Liver (tissue), 3 donors: Measurements from ENCODE around the gene TGM2.

Source experiments
- EGR1 ChIP-seq, 2 donors: IDR thresholded peaks; 2 replicates each; pipeline ENCODE4 v1.6.1; 2016 to 2018; ENCODE audit warnings: antibody characterized with exemption in 2 of 2, low read depth in 2 of 2
- FOXA1 ChIP-seq: IDR thresholded peaks from 2 replicates; pipeline ENCODE4 v1.6.1; 2016; ENCODE audit warnings: antibody characterized with exemption
- GABPA ChIP-seq, 2 donors: IDR thresholded peaks in 1 of 2; conservative IDR thresholded peaks in 1 of 2; 2 replicates each; pipeline ENCODE4 v1.6.1; 2016; ENCODE audit warnings: antibody characterized with exemption in 2 of 2, mild to moderate bottlenecking in 1 of 2, moderate library complexity in 1 of 2
- RAD21 ChIP-seq, 2 donors: IDR thresholded peaks; 2 replicates each; pipeline ENCODE4 v1.6.1; 2016; ENCODE audit warnings: antibody characterized with exemption in 2 of 2, mild to moderate bottlenecking in 2 of 2
- REST ChIP-seq: IDR thresholded peaks from 2 replicates; pipeline ENCODE4 v1.6.1; 2016; ENCODE audit warnings: antibody characterized with exemption, mild to moderate bottlenecking
- SP1 ChIP-seq: IDR thresholded peaks from 2 replicates; pipeline ENCODE4 v1.6.1; 2018; ENCODE audit warnings: antibody characterized with exemption, mild to moderate bottlenecking
- TAF1 ChIP-seq: conservative IDR thresholded peaks from 2 replicates; pipeline ENCODE4 v1.6.1; 2016; ENCODE audit warnings: antibody characterized with exemption, mild to moderate bottlenecking
- YY1 ChIP-seq: IDR thresholded peaks from 2 replicates; pipeline ENCODE4 v1.6.1; 2016; ENCODE audit warnings: antibody characterized with exemption, mild to moderate bottlenecking
- ZBTB33 ChIP-seq: IDR thresholded peaks from 2 replicates; pipeline ENCODE4 v1.6.1; 2016; ENCODE audit warnings: antibody characterized with exemption
- TF ChIP-seq, protein P1 (sequence below): fragments of 150-350 bp; IDR thresholded peaks from 2 replicates; pipeline ENCODE4 v1.5.1; 2017; ENCODE audit warnings: improper control_type of control experiment, low read depth, low read length; ENCODE audit not compliant: missing input control
- TF ChIP-seq, protein P2 (sequence below): IDR thresholded peaks from 2 replicates; pipeline ENCODE4 v1.6.1; 2016; ENCODE audit warnings: antibody characterized with exemption
- TF ChIP-seq, protein P3 (sequence below): IDR thresholded peaks from 2 replicates; pipeline ENCODE4 v1.6.1; 2016; ENCODE audit warnings: antibody characterized with exemption
- donor health status: healthy.
- donor health status: healthy.

DNA sequence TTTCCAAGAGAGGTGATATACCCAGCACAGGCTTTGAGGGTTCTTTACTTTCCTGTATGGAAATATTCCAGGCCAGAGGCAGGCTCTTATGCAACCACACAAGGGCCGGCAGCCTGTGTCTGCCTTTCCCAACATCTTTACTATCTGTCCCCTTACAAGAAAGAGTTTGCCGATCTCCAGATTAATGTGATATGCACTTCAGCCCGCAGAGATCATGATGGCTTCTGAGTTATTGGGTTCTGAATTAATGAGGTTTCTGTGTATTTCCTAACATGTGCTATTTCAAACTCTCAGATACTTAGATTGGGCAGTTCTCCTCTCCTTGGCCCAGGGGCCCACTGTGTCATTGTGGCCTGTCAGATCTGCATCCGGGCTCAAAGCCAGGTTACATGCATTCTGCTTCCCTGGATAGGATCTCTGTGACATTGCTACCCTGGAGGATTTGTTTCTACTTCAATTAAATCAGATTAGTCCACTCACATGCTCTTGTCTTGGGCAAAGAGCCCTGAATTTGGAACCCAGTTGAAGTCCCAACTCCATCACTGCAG is 56.6 kb downstream of the TGM2 start:
- no peak for TF ChIP-seq GABPA (IDR thresholded peaks at IDR 0.05 in 1 of 2, conservative IDR thresholded peaks at IDR 0.05 in 1 of 2)
- TF ChIP-seq, protein P1, sequence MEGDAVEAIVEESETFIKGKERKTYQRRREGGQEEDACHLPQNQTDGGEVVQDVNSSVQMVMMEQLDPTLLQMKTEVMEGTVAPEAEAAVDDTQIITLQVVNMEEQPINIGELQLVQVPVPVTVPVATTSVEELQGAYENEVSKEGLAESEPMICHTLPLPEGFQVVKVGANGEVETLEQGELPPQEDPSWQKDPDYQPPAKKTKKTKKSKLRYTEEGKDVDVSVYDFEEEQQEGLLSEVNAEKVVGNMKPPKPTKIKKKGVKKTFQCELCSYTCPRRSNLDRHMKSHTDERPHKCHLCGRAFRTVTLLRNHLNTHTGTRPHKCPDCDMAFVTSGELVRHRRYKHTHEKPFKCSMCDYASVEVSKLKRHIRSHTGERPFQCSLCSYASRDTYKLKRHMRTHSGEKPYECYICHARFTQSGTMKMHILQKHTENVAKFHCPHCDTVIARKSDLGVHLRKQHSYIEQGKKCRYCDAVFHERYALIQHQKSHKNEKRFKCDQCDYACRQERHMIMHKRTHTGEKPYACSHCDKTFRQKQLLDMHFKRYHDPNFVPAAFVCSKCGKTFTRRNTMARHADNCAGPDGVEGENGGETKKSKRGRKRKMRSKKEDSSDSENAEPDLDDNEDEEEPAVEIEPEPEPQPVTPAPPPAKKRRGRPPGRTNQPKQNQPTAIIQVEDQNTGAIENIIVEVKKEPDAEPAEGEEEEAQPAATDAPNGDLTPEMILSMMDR = no peak
- TF ChIP-seq REST = no peak
- TF ChIP-seq ZBTB33 = no peak
- no peak for TF ChIP-seq EGR1 (IDR thresholded peaks at IDR 0.05; ENCODE audit: low read depth in 2 of 2)
- TF ChIP-seq YY1 = no peak
- TF ChIP-seq, protein P2, sequence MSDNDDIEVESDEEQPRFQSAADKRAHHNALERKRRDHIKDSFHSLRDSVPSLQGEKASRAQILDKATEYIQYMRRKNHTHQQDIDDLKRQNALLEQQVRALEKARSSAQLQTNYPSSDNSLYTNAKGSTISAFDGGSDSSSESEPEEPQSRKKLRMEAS = no peak
- no peak for TF ChIP-seq SP1
- TF ChIP-seq, protein P3, sequence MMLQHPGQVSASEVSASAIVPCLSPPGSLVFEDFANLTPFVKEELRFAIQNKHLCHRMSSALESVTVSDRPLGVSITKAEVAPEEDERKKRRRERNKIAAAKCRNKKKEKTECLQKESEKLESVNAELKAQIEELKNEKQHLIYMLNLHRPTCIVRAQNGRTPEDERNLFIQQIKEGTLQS = no peak
- no peak for TF ChIP-seq FOXA1
- no peak for TF ChIP-seq RAD21 (IDR thresholded peaks at IDR 0.05)
- TF ChIP-seq TAF1 = no peak
